Endothelial cell of umbilical vein (primary cell): ENCODE measurements around the gene FAM98A. TPM values are rescaled to one million over a fixed set of nuclear protein-coding genes. Genes with fewer than 3 reads are reported as not detected.
A peak's percentile ranks its signal among the peaks of the same experiment; 100 is the strongest.

Experiments
- BruUV-seq: library from RNA; stranded (reverse); fragments of 400-500 nt; replicated peaks from 2 replicates; lab custom pipeline; 2021; lab: Mats Ljungman, UMichigan
- CTCF ChIA-PET: fragments of 300-600, 350-600 bp; sonication (Branson Sonifier 250); formaldehyde crosslinking; loops from one replicate; lab custom pipeline; 2021; ENCODE audit warnings: antibody characterized with exemption, inconsistent platforms; lab: Charles Lee
- POLR2A ChIA-PET: fragments of 300-600, 350-600 bp; sonication (Branson Sonifier 250); formaldehyde crosslinking; loops from one replicate; lab custom pipeline; 2021; ENCODE audit warnings: antibody characterized with exemption, inconsistent platforms; lab: Charles Lee
- DNase-seq: peaks from one replicate; pipeline ENCODE4 v3.0.0-alpha.2; 2011; ENCODE audit warnings: low read depth, low spot score
- FAIRE-seq: peaks from 2 replicates; lab custom pipeline; 2011; peaks lifted over from hg19 to GRCh38; lab: Jason Lieb, UNC
- H2AFZ ChIP-seq: 2 replicates; pipeline ENCODE4 v1.6.0; 2012; ENCODE audit warnings: low read depth, low read length, control low read depth, inconsistent platforms
- H3K27ac ChIP-seq: 2 replicates; pipeline ENCODE4 v1.5.1; 2011; ENCODE audit warnings: low read depth, mild to moderate bottlenecking, control low read depth, low read length, moderate library complexity; ENCODE audit not compliant: insufficient read depth
- H3K27me3 ChIP-seq, 2 experiments: 2 replicates each; pipeline versions ENCODE4 v1.6.0 to v1.6.1; 2011; ENCODE audit warnings: low read length in 2 of 2, mixed read lengths in 1 of 2; ENCODE audit not compliant: control insufficient read depth in 2 of 2, insufficient read depth in 2 of 2
- H3K36me3 ChIP-seq, 2 experiments: 2 replicates in 1 of 2; 3 replicates in 1 of 2; pipeline ENCODE4 v1.5.1; 2011; ENCODE audit warnings: low read length in 2 of 2, mild to moderate bottlenecking in 1 of 2, moderate library complexity in 1 of 2; ENCODE audit not compliant: control insufficient read depth in 2 of 2, insufficient read depth in 2 of 2; ENCODE audit errors: extremely low read depth in 1 of 2
- H3K4me1 ChIP-seq: 3 replicates; pipeline ENCODE4 v1.5.1; 2011; ENCODE audit warnings: mild to moderate bottlenecking, low read length; ENCODE audit not compliant: control insufficient read depth, insufficient read depth; ENCODE audit errors: extremely low read depth
- H3K4me2 ChIP-seq: 2 replicates; pipeline ENCODE4 v1.6.1; 2011; ENCODE audit warnings: low read length, control low read depth, mixed read lengths; ENCODE audit not compliant: insufficient read depth
- H3K4me3 ChIP-seq, 3 experiments: fragments of 200-600 bp in 1 of 3; sonication (generic), shearing (Covaris generic) in 1 of 3; replicated peaks in 1 of 3; 2 replicates each; pipeline ENCODE4 v1.5.1; 2011 to 2016; ENCODE audit warnings: control low read depth in 3 of 3, low read length in 3 of 3, mild to moderate bottlenecking in 2 of 3, inconsistent platforms in 1 of 3, low read depth in 1 of 3, moderate library complexity in 1 of 3; ENCODE audit not compliant: insufficient read depth in 1 of 3
- H3K79me2 ChIP-seq: 2 replicates; pipeline ENCODE4 v1.6.0; 2012; ENCODE audit warnings: low read length, inconsistent platforms; ENCODE audit not compliant: control insufficient read depth, insufficient read depth
- H3K9ac ChIP-seq: replicated peaks from 2 replicates; pipeline ENCODE3; 2011; ENCODE audit warnings: low read length, control low read depth; ENCODE audit not compliant: insufficient read depth; ENCODE audit errors: extremely low read depth
- H3K9me1 ChIP-seq: replicated peaks from 3 replicates; pipeline ENCODE4 v1.6.0; 2011; ENCODE audit warnings: mild to moderate bottlenecking, low read length; ENCODE audit not compliant: control insufficient read depth, insufficient read depth; ENCODE audit errors: extremely low read depth
- H3K9me3 ChIP-seq: replicated peaks from 2 replicates; pipeline ENCODE4 v1.5.1; 2012; ENCODE audit warnings: low read length, inconsistent platforms; ENCODE audit not compliant: control insufficient read depth, insufficient read depth
- H4K20me1 ChIP-seq: replicated peaks from 2 replicates; pipeline ENCODE3; 2011; ENCODE audit warnings: mild to moderate bottlenecking, low read length; ENCODE audit not compliant: control insufficient read depth, insufficient read depth; ENCODE audit errors: extremely low read depth
- dilution Hi-C: fragments of 300-500 bp; cut with MboI; formaldehyde crosslinking; loops from one replicate; pipeline ENCODE4 v1.15.0; 2019; ENCODE audit warnings: low sequenced_read_pairs; ENCODE audit not compliant: extremely low pct_ligation_motif_present
- intact Hi-C: fragments of 100-400 bp; cut with micrococcal nuclease; formaldehyde crosslinking; loops from one replicate; pipeline ENCODE4 v1.10.0; 2022
- polyA plus RNA-seq, 4 experiments: library from polyadenylated mRNA; depleted of rRNA in 3 of 4; stranded (reverse) in 3 of 4; unstranded in 1 of 4; fragments of >200 nt; gene quantifications; 2 replicates each; pipeline versions ENCODE4 v1.2.1 to v1.2.3, GENCODE V29; 2011 to 2012; ENCODE audit warnings: missing spikeins in 1 of 4
- total RNA-seq: library from RNA; stranded (reverse); gene quantifications from 2 replicates; pipeline ENCODE4 v1.2.3, GENCODE V29; 2021
- TF ChIP-seq, protein P1 (sequence below), 2 donors: IDR thresholded peaks; 1 replicate in 1 of 2; 2 replicates in 1 of 2; pipeline ENCODE4 v1.5.1; 2011; ENCODE audit warnings: low read length in 2 of 2, mild to moderate bottlenecking in 2 of 2, moderate library complexity in 2 of 2, control low read depth in 1 of 2, inconsistent platforms in 1 of 2, low read depth in 1 of 2; ENCODE audit not compliant: insufficient read depth in 1 of 2; ENCODE audit errors: extremely low read depth in 1 of 2
- TF ChIP-seq, protein P2 (sequence below): IDR thresholded peaks from 2 replicates; pipeline ENCODE4 v1.6.1; 2011; ENCODE audit not compliant: insufficient read depth, insufficient read length

FAM98A gene
- total and polyA plus RNA-seq, 2 donors (not counting 3 experiments of a cell fraction or from before 2014, with no cell fraction given) = 52.8 to 97.1 TPM

DNA sequence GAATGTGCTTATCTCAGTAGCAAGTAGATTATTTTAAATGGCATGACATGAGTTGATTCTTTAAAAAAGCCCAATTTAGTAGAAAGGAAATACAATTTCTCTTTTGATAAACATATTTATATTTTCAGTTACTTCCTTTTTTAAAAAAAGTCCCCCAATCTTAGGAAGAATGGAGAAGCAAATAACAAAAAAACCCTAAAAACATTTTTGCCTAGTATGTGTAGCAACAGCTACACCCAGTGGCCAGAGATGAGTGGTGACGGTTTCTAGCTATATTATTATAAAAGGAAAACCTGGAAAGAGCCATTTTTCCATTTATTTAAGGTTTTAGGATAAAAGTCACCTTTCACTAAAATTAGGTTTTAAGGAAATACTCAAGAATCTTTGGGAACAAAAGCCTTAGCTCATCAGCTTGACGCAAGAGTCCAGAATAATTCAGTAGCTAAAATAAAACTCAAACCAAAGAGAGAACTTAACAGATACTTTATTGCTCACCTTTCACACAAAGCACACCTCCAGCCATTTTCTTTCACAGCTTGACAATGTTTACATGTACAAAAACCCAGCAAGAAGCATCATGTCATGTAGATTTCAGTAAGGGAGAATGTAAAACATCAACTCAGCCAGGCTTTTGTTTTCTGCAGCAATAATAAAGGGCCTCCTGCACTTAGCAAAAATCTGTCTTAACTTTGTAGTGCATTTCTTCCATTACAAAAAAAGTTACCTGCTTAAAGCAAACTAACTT, 15.7 kb downstream of the FAM98A start:
- no TSS peak for BruUV-seq

More for the DNA sequence above, 15.7 kb downstream of the FAM98A start:
- H3K4me2 ChIP-seq = peak overlapping the region; percentile 39
- H3K27me3 ChIP-seq = no peaks in the 10 kb centered on the region
- dilution Hi-C loops (no loop called here), intact Hi-C loops (loop anchor here (1.0 to 10.0 kb wide), 8 partner anchors 107 to 1031 kb away; partner anchors contain the start of gene RASGRP3)
- POLR2A ChIA-PET = no interaction called here
- H3K79me2 ChIP-seq = no peaks in the 10 kb centered on the region
- peaks cover 3% of the 10 kb centered on the region for H3K4me1 ChIP-seq
- H3K27ac ChIP-seq = no peak overlapping the region
- peaks cover 10 to 22% of the 10 kb centered on the region in 2 experiments for H3K36me3 ChIP-seq
- peak; percentile 64 for DNase-seq
- CTCF ChIA-PET = interaction anchor here (0.6 to 3.6 kb wide), 54 partner anchors 8 to 813 kb away, joined by 3 to 93 read pairs (median 5); partner anchors contain the start of genes FAM98A and RASGRP3
- no peak overlapping the region for H2AFZ ChIP-seq
- no peaks in the 10 kb centered on the region for H4K20me1 ChIP-seq
- H3K9me1 ChIP-seq = no peaks in the 10 kb centered on the region
- H3K4me3 ChIP-seq = no peak overlapping the region
- no peaks in the 10 kb centered on the region for H3K9me3 ChIP-seq
- TF ChIP-seq, protein P1, sequence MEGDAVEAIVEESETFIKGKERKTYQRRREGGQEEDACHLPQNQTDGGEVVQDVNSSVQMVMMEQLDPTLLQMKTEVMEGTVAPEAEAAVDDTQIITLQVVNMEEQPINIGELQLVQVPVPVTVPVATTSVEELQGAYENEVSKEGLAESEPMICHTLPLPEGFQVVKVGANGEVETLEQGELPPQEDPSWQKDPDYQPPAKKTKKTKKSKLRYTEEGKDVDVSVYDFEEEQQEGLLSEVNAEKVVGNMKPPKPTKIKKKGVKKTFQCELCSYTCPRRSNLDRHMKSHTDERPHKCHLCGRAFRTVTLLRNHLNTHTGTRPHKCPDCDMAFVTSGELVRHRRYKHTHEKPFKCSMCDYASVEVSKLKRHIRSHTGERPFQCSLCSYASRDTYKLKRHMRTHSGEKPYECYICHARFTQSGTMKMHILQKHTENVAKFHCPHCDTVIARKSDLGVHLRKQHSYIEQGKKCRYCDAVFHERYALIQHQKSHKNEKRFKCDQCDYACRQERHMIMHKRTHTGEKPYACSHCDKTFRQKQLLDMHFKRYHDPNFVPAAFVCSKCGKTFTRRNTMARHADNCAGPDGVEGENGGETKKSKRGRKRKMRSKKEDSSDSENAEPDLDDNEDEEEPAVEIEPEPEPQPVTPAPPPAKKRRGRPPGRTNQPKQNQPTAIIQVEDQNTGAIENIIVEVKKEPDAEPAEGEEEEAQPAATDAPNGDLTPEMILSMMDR (IDR thresholded peaks at IDR 0.05; ENCODE audit: extremely low read depth in 1 of 2, insufficient read depth in 1 of 2, low read depth in 1 of 2, low read length in 2 of 2) = peak; percentile 63 to 66
- TF ChIP-seq, protein P2, sequence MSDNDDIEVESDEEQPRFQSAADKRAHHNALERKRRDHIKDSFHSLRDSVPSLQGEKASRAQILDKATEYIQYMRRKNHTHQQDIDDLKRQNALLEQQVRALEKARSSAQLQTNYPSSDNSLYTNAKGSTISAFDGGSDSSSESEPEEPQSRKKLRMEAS = no peak
- FAIRE-seq = peak; percentile 83
- H3K9ac ChIP-seq = no peak overlapping the region
